Esophagus squamous epithelium (tissue), 5 donors: Measurements from ENCODE around the gene KRT76. TPM values are rescaled to one million over a fixed set of nuclear protein-coding genes. Genes with fewer than 3 reads are reported as not detected.
"Not testable (repeated sequence)": the region's sequence is repeated elsewhere in the genome, so short reads cannot be mapped to it uniquely, and the experiment has no call there.

Experiments
- DNase-seq: peaks from one replicate; lab custom pipeline; 2025; lab: John Stamatoyannopoulos, UW
- H3K27ac ChIP-seq, 4 donors: fragments of 200-600 bp; sonication (generic); one replicate each; pipeline ENCODE4 v1.5.1; 2016 to 2019; ENCODE audit warnings: mild to moderate bottlenecking in 1 of 4
- H3K27me3 ChIP-seq, 4 donors: fragments of 200-600 bp; sonication (generic); 1 replicate in 3 of 4; 2 replicates in 1 of 4; pipeline versions ENCODE4 v1.5.1 to v1.6.0; 2017 to 2021; ENCODE audit warnings: antibody characterized with exemption in 1 of 4
- H3K36me3 ChIP-seq, 3 donors: fragments of 200-600 bp; sonication (generic); one replicate each; pipeline ENCODE4 v1.5.1; 2016 to 2019
- H3K4me1 ChIP-seq, 3 donors: fragments of 200-600 bp; sonication (generic); one replicate each; pipeline ENCODE4 v1.5.1; 2017 to 2019
- H3K4me3 ChIP-seq, 4 donors: fragments of 200-600 bp; sonication (generic); 1 replicate in 3 of 4; 2 replicates in 1 of 4; pipeline ENCODE4 v1.5.1; 2016 to 2019; ENCODE audit warnings: mild to moderate bottlenecking in 2 of 4, moderate library complexity in 1 of 4
- H3K9me3 ChIP-seq, 3 donors: fragments of 200-600 bp; sonication (generic); one replicate each; pipeline ENCODE4 v1.5.1; 2016 to 2019
- CTCF ChIP-seq, 6 experiments: fragments of 450-650 bp in 4 of 6; fragments of 200-600 bp in 2 of 6; sonication (generic) in 2 of 6; IDR thresholded peaks; one replicate each; pipeline ENCODE4 v1.5.1; 2016 to 2019; ENCODE audit warnings: antibody characterized with exemption in 6 of 6, mild to moderate bottlenecking in 4 of 6, moderate library complexity in 4 of 6
- POLR2A ChIP-seq, 4 donors: fragments of 450-650 bp; IDR thresholded peaks; one replicate each; pipeline ENCODE4 v1.6.1; 2017; ENCODE audit warnings: antibody characterized with exemption in 4 of 4, mild to moderate bottlenecking in 4 of 4, moderate library complexity in 3 of 4
- WGBS, 2 donors: methylation state at CpG; one replicate each; pipeline ENCODE4 v1.1.5; 2018; 5-methylcytosine and 5-hydroxymethylcytosine counted together
- intact Hi-C: fragments of 100-400 bp; cut with DNase I; formaldehyde crosslinking; loops from one replicate; pipeline ENCODE4 v1.15.0; 2022
- total RNA-seq, 4 donors: library from RNA; depleted of rRNA; stranded (reverse); fragments of >200 nt; gene quantifications; one replicate each; pipeline ENCODE4 v1.1.0, GENCODE V29; 2016
- donor health status: DM: yes; HTN: yes; CAD: no.

KRT76 gene
- total RNA-seq, 4 donors from 2014 or later: not detected

- Histone ChIP-seq H3K4me1 (no peaks in the 10 kb centered on the region), H3K9me3 (no peaks in the 10 kb centered on the region), H3K36me3 (no peaks in the 10 kb centered on the region), H3K4me3 (no peak overlapping the region), H3K27ac (no peak overlapping the region), H3K27me3 (peaks cover 0 to 47% (median 0%) of the 10 kb centered on the region in 4 donors)
- DNase-seq: no peak
- intact Hi-C loops: no loop called here
- WGBS, 2 donors: 73 to 86% methylated on average over 2 of the region's 2 CpGs
- TF ChIP-seq CTCF (IDR thresholded peaks at IDR 0.05) (no peak), POLR2A (IDR thresholded peaks at IDR 0.05) (no peak)
Measured at GRCh38 chr12:52752516-52752915, 24.6 kb downstream of the KRT76 start.

- no peaks in the 10 kb centered on the region for H3K36me3 ChIP-seq
- TF ChIP-seq POLR2A (IDR thresholded peaks at IDR 0.05): no peak
- TF ChIP-seq CTCF (IDR thresholded peaks at IDR 0.05): no peak
- no peaks in the 10 kb centered on the region for H3K9me3 ChIP-seq
- no peaks in the 10 kb centered on the region for H3K4me1 ChIP-seq
- no peak overlapping the region for H3K27ac ChIP-seq
- DNase-seq: no peak
- H3K4me3 ChIP-seq: no peak overlapping the region
- peaks cover 0 to 40% (median 0%) of the 10 kb centered on the region in 4 donors for H3K27me3 ChIP-seq
- intact Hi-C loops: no loop called here
Measured at GRCh38 chr12:52751795-52752194, 25.4 kb downstream of the KRT76 start.

- peaks cover 0 to 42% (median 0%) of the 10 kb centered on the region in 4 donors for H3K27me3 ChIP-seq
- H3K4me3 ChIP-seq, H3K36me3 ChIP-seq, intact Hi-C loops, H3K27ac ChIP-seq, DNase-seq, H3K4me1 ChIP-seq, H3K9me3 ChIP-seq: not testable (repeated sequence)
- WGBS, 2 donors: 53 to 68% methylated on average over 3 of the region's 3 CpGs
Measured at GRCh38 chr12:52750532-52750931, 26.6 kb downstream of the KRT76 start.

- Histone ChIP-seq H3K9me3 (no peaks in the 10 kb centered on the region), H3K36me3 (no peaks in the 10 kb centered on the region), H3K27me3 (peaks cover 0 to 40% (median 0%) of the 10 kb centered on the region in 4 donors), H3K4me3 (no peak overlapping the region), H3K4me1 (no peaks in the 10 kb centered on the region), H3K27ac (no peak overlapping the region)
- TF ChIP-seq POLR2A (IDR thresholded peaks at IDR 0.05): no peak
- no peak for TF ChIP-seq CTCF (IDR thresholded peaks at IDR 0.05)
- WGBS, 2 donors: 72 to 84% methylated on average over 3 of the region's 3 CpGs
- no peak for DNase-seq
- intact Hi-C loops: no loop called here
Measured at GRCh38 chr12:52749827-52750226, 27.3 kb downstream of the KRT76 start.

- Histone ChIP-seq H3K4me3 (no peak overlapping the region), H3K36me3 (no peaks in the 10 kb centered on the region), H3K27ac (no peak overlapping the region), H3K4me1 (no peaks in the 10 kb centered on the region), H3K9me3 (no peaks in the 10 kb centered on the region), H3K27me3 (peaks cover 0 to 36% (median 0%) of the 10 kb centered on the region in 4 donors)
- intact Hi-C loops: no loop called here
- WGBS, 2 donors: 50 to 76% methylated on average over 14 of the region's 14 CpGs
- TF ChIP-seq POLR2A (IDR thresholded peaks at IDR 0.05): no peak
- no peak for TF ChIP-seq CTCF (IDR thresholded peaks at IDR 0.05)
- DNase-seq: no peak
Measured at GRCh38 chr12:52748578-52748977, 28.6 kb downstream of the KRT76 start.

- intact Hi-C loops: no loop called here
- H3K4me3 ChIP-seq: no peak overlapping the region
- no peak for DNase-seq
- 71 to 75% methylated on average over 5 of the region's 5 CpGs for WGBS, 2 donors
- H3K4me1 ChIP-seq: no peaks in the 10 kb centered on the region
- no peak overlapping the region for H3K27ac ChIP-seq
- no peaks in the 10 kb centered on the region for H3K36me3 ChIP-seq
- TF ChIP-seq POLR2A (IDR thresholded peaks at IDR 0.05) (no peak), CTCF (IDR thresholded peaks at IDR 0.05) (no peak)
- H3K27me3 ChIP-seq: peaks cover 0 to 39% (median 0%) of the 10 kb centered on the region in 4 donors
- H3K9me3 ChIP-seq: no peaks in the 10 kb centered on the region
Measured at GRCh38 chr12:52745554-52745953, 31.6 kb downstream of the KRT76 start.
